Measurements from ENCODE around the gene NDRG3. TPM values are rescaled to one million over a fixed set of nuclear protein-coding genes. Genes with fewer than 3 reads are reported as not detected.

The NDRG3 gene
- total RNA-seq, 1 experiment from 2014 or later = 23.6 TPM

GRCh38 chr20:36670665-36671357 is 75.1 kb downstream of the NDRG3 start:
- H2AK5ac ChIP-seq (ENCODE audit: insufficient read length, low read length) = no peak overlapping the region
- no peak overlapping the region for H2BK120ac ChIP-seq (ENCODE audit: low read depth, low read length, poor library complexity, severe bottlenecking)
- H3K23me2 ChIP-seq (ENCODE audit: insufficient read length, low read depth, low read length, poor library complexity, severe bottlenecking) = no peaks in the 10 kb centered on the region
- H3K4me2 ChIP-seq (ENCODE audit: insufficient read depth, insufficient read length, low read length) = no peak overlapping the region
- H3K9me3 ChIP-seq (ENCODE audit: control insufficient read depth, low read depth, low read length) = no peaks in the 10 kb centered on the region
- H3K4ac ChIP-seq (ENCODE audit: low read depth, low read length) = no peak overlapping the region
- H4K8ac ChIP-seq (replicated peaks; ENCODE audit: insufficient read length, low read depth, low read length) = no peak overlapping the region
- H3K27ac ChIP-seq (ENCODE audit: insufficient read length, low read depth, low read length) = no peak overlapping the region
- H3K14ac ChIP-seq (ENCODE audit: insufficient read depth, low read length) = no peak overlapping the region
- DNase-seq = no peak
- no peaks in the 10 kb centered on the region for H3K79me1 ChIP-seq (ENCODE audit: insufficient read depth, low read depth, low read length, poor library complexity, severe bottlenecking)
- H2BK15ac ChIP-seq (ENCODE audit: low read depth, low read length) = no peak overlapping the region
- no peak overlapping the region for H3K18ac ChIP-seq (ENCODE audit: insufficient read length, low read depth, low read length)
- Mint-ChIP-seq H3K27ac (no peak overlapping the region), H3K4me1 (no peaks in the 10 kb centered on the region), H3K36me3 (ENCODE audit: insufficient read depth in 1 of 3, low read depth in 3 of 3) (peaks cover 0 to 7% (median 0%) of the 10 kb centered on the region in 3 experiments; a peak in 4 of 7 replicates), H3K9me3 (no peaks in the 10 kb centered on the region), H3K27me3 (ENCODE audit: low read depth) (no peaks in the 10 kb centered on the region), H3K4me3 (no peak overlapping the region)
- H3K56ac ChIP-seq (ENCODE audit: insufficient read length, low read depth, low read length) = no peak overlapping the region
- no peak overlapping the region for H3K23ac ChIP-seq (ENCODE audit: insufficient read length, low read depth, low read length)
- no peak overlapping the region for H2AFZ ChIP-seq (ENCODE audit: low read length)
- H3T11ph ChIP-seq (ENCODE audit: low read length) = no peak overlapping the region
- no CpG with 5 or more reads among the region's 3 CpGs for WGBS (ENCODE audit: extremely low coverage, insufficient read length, low lambda C conversion rate)
- no peak overlapping the region for H4K91ac ChIP-seq (ENCODE audit: insufficient read length, low read depth, low read length)
- no peak for TF ChIP-seq CTCF (conservative IDR thresholded peaks at IDR 0.05)
- H3K4me1 ChIP-seq (ENCODE audit: insufficient read depth, low read length) = no peaks in the 10 kb centered on the region
- H2BK5ac ChIP-seq (ENCODE audit: insufficient read length, low read length) = no peak overlapping the region
- H2BK12ac ChIP-seq (ENCODE audit: insufficient read length, low read depth, low read length) = no peak overlapping the region
- no peak overlapping the region for H2BK20ac ChIP-seq (ENCODE audit: low read depth, low read length, poor library complexity, severe bottlenecking)
- no peaks in the 10 kb centered on the region for H3K27me3 ChIP-seq (ENCODE audit: insufficient read depth, low read length)
- H4K20me1 ChIP-seq (ENCODE audit: control insufficient read depth, insufficient read depth, insufficient read length) = peaks cover 3% of the 10 kb centered on the region
- H4K5ac ChIP-seq (ENCODE audit: insufficient read length, low read depth, low read length) = no peak overlapping the region
- H3K79me2 ChIP-seq (ENCODE audit: insufficient read depth, low read length) = no peaks in the 10 kb centered on the region
- no peak overlapping the region for H3K9ac ChIP-seq (ENCODE audit: extremely low read depth, insufficient read length, low read length)
